K562 (cell line): Measurements from ENCODE around the gene B4GALNT2. TPM values are rescaled to one million over a fixed set of nuclear protein-coding genes. Genes with fewer than 3 reads are reported as not detected.

Experiments
- ATAC-seq: fragments of 200-7000 bp; cut with Tn5 transposase; 3 replicates; pipeline ENCODE4 v1.9.1; 2020; ENCODE audit warnings: moderate library complexity
- BruUV-seq: library from RNA; stranded (reverse); fragments of 400-500 nt; replicated peaks from 2 replicates; lab custom pipeline; 2021; lab: Mats Ljungman, UMichigan
- CTCF ChIA-PET: fragments of 300-600 bp; formaldehyde crosslinking; extraction: SDS; loops from one replicate; lab custom pipeline; 2021; ENCODE audit warnings: low intra/inter-chr PET ratio; lab: Yijun Ruan, JAX
- POLR2A ChIA-PET: fragments of 300-600, 350-650 bp; sonication (Branson Sonifier 250); formaldehyde crosslinking; extraction: SDS; loops from one replicate; lab custom pipeline; 2021; ENCODE audit warnings: antibody characterized with exemption, inconsistent platforms; lab: Yijun Ruan, JAX
- DNase-seq, 4 experiments: peaks; one replicate each; pipeline versions ENCODE4 v3.0.0 to v3.0.0-alpha.2; 2011 to 2018; ENCODE audit warnings: low spot score in 3 of 4, mixed read lengths in 3 of 4; ENCODE audit errors: extremely low read depth in 1 of 4
- FAIRE-seq: peaks from 2 replicates; lab custom pipeline; 2011; peaks lifted over from hg19 to GRCh38; lab: Jason Lieb, UNC
- H2AFZ ChIP-seq: 2 replicates; pipeline ENCODE4 v1.6.0; 2011; ENCODE audit warnings: low read depth, low read length, control low read depth, inconsistent platforms
- H3K27ac ChIP-seq: fragments of 200-600 bp; 3 replicates; pipeline ENCODE4 v1.8.0; 2011; ENCODE audit warnings: low read depth, mild to moderate bottlenecking, control low read depth, inconsistent platforms, low read length, moderate library complexity, mixed read lengths; ENCODE audit errors: extremely low read depth
- H3K27me3 ChIP-seq, 2 experiments: fragments of 300-600 bp in 1 of 2; 2 replicates in 1 of 2; 3 replicates in 1 of 2; pipeline versions ENCODE4 v1.6.0 to v1.8.0; 2011; ENCODE audit warnings: inconsistent platforms in 2 of 2, low read length in 2 of 2, mild to moderate bottlenecking in 1 of 2, mixed read lengths in 1 of 2, moderate library complexity in 1 of 2; ENCODE audit not compliant: control insufficient read depth in 2 of 2, insufficient read depth in 2 of 2
- H3K36me3 ChIP-seq: fragments of 300-600 bp; 3 replicates; pipeline ENCODE4 v1.8.0; 2011; ENCODE audit warnings: mild to moderate bottlenecking, low read length, inconsistent platforms; ENCODE audit not compliant: control insufficient read depth, insufficient read depth
- H3K4me1 ChIP-seq, 2 experiments: fragments of 200-600 bp in 1 of 2; replicated peaks in 1 of 2; 2 replicates in 1 of 2; 3 replicates in 1 of 2; pipeline versions ENCODE4 v1.5.1 to v1.8.0; 2011; ENCODE audit warnings: inconsistent platforms in 2 of 2, low read length in 2 of 2, mild to moderate bottlenecking in 1 of 2, mixed read lengths in 1 of 2, moderate library complexity in 1 of 2; ENCODE audit not compliant: control insufficient read depth in 2 of 2, insufficient read depth in 2 of 2
- H3K4me2 ChIP-seq: 2 replicates; pipeline ENCODE4 v1.6.1; 2011; ENCODE audit warnings: low read length, control low read depth, inconsistent platforms, mixed read lengths; ENCODE audit not compliant: insufficient read depth
- H3K4me3 ChIP-seq: fragments of 200-600 bp; sonication (generic), shearing (Covaris generic); 2 replicates; pipeline ENCODE4 v1.5.1; 2016; ENCODE audit warnings: control low read depth, inconsistent platforms
- H3K79me2 ChIP-seq: fragments of 200-600 bp; 3 replicates; pipeline ENCODE4 v1.8.0; 2011; ENCODE audit warnings: low read length, inconsistent platforms; ENCODE audit not compliant: control insufficient read depth, insufficient read depth
- H3K9ac ChIP-seq, 2 experiments: 2 replicates each; pipeline versions ENCODE4 v1.6.0 to v1.6.1; 2011; ENCODE audit warnings: low read depth in 2 of 2, low read length in 2 of 2, control low read depth in 1 of 2, inconsistent platforms in 1 of 2, mild to moderate bottlenecking in 1 of 2, mixed read lengths in 1 of 2; ENCODE audit not compliant: insufficient read depth in 1 of 2
- H3K9me1 ChIP-seq: one replicate; pipeline ENCODE4 v1.6.0; 2011; ENCODE audit warnings: inconsistent platforms, mild to moderate bottlenecking, low read length, moderate library complexity; ENCODE audit not compliant: control insufficient read depth, insufficient read depth
- H3K9me3 ChIP-seq: replicated peaks from 2 replicates; pipeline ENCODE4 v1.5.1; 2011; ENCODE audit warnings: low read depth, low read length, inconsistent platforms; ENCODE audit not compliant: control insufficient read depth, insufficient read depth
- H4K20me1 ChIP-seq: replicated peaks from 2 replicates; pipeline ENCODE4 v1.6.1; 2011; ENCODE audit warnings: low read length, inconsistent platforms, mixed read lengths; ENCODE audit not compliant: control insufficient read depth, insufficient read depth
- ASH1L ChIP-seq: fragments of 450-650 bp; IDR thresholded peaks from 2 replicates; pipeline ENCODE4 v1.6.1; 2018; ENCODE audit warnings: borderline replicate concordance, mild to moderate bottlenecking, low read depth; ENCODE audit not compliant: partially characterized antibody
- BRF1 ChIP-seq: IDR thresholded peaks from 3 replicates; pipeline ENCODE4 v1.6.1; 2011; ENCODE audit warnings: borderline replicate concordance, mild to moderate bottlenecking; ENCODE audit not compliant: insufficient read length; ENCODE audit errors: extremely low read depth
- CTCF ChIP-seq, 3 experiments: IDR thresholded peaks in 2 of 3; conservative IDR thresholded peaks in 1 of 3; 2 replicates each; pipeline ENCODE4 v1.5.1; 2011 to 2012; ENCODE audit warnings: low read length in 3 of 3, mild to moderate bottlenecking in 3 of 3, control low read depth in 2 of 3, improper control_type of control experiment in 1 of 3, inconsistent platforms in 1 of 3, low read depth in 1 of 3, mixed read lengths in 1 of 3, moderate library complexity in 1 of 3; ENCODE audit not compliant: insufficient read depth in 2 of 3
- HNRNPLL ChIP-seq: fragments of 200-400 bp; formaldehyde crosslinking; IDR thresholded peaks from 2 replicates; pipeline ENCODE4 v1.6.1; 2017; ENCODE audit warnings: low read length, low read depth, mild to moderate bottlenecking; ENCODE audit not compliant: poor library complexity, severe bottlenecking
- MAX ChIP-seq: sonication (generic); formaldehyde crosslinking; IDR thresholded peaks from 2 replicates; pipeline ENCODE4 v1.9.0; 2022; ENCODE audit warnings: mild to moderate bottlenecking, missing genetic modification reagents
- NBN ChIP-seq: fragments of 450-650 bp; IDR thresholded peaks from 2 replicates; pipeline ENCODE4 v1.6.1; 2016; ENCODE audit warnings: low read depth, mild to moderate bottlenecking
- SP2 ChIP-seq: IDR thresholded peaks from 2 replicates; pipeline ENCODE4 v1.6.1; 2011; ENCODE audit warnings: mild to moderate bottlenecking, low read depth, low read length, moderate library complexity; ENCODE audit not compliant: poor library complexity, severe bottlenecking; ENCODE audit errors: extremely low read depth
- TAF1 ChIP-seq: IDR thresholded peaks from 2 replicates; pipeline ENCODE4 v1.6.1; 2011; ENCODE audit warnings: mild to moderate bottlenecking, low read length, moderate library complexity; ENCODE audit not compliant: insufficient read depth, control insufficient read depth, severe bottlenecking; ENCODE audit errors: extremely low read depth
- ZNF134 ChIP-seq: fragments of 250-450 bp; sonication (Bioruptor Pico); conservative IDR thresholded peaks from 2 replicates; pipeline ENCODE4 v1.4.0; 2020
- ZNF174 ChIP-seq: fragments of 250-450 bp; sonication (Bioruptor Pico); IDR thresholded peaks from 2 replicates; pipeline ENCODE4 v1.4.0; 2020; ENCODE audit warnings: mild to moderate bottlenecking
- ZNF212 ChIP-seq: fragments of 450-650 bp; formaldehyde crosslinking; IDR thresholded peaks from 2 replicates; pipeline ENCODE4 v1.4.0; 2020; ENCODE audit warnings: mild to moderate bottlenecking
- ZNF644 ChIP-seq: fragments of 200-800 bp; sonication (Bioruptor generic); IDR thresholded peaks from 2 replicates; pipeline ENCODE4 v1.6.1; 2016; ENCODE audit warnings: low read depth, missing genetic modification characterization, missing compliant biosample characterization
- ZNF75A ChIP-seq: fragments of 450-650 bp; formaldehyde crosslinking; IDR thresholded peaks from 2 replicates; pipeline ENCODE4 v1.4.0; 2020; ENCODE audit warnings: mild to moderate bottlenecking
- WGBS: fragments of 100-300 bp; shearing (Covaris generic); methylation state at CpG from one replicate; pipeline ENCODE4 v1.1.6; 2016; ENCODE audit warnings: low coverage, mixed read lengths; ENCODE audit not compliant: insufficient coverage; ENCODE audit errors: missing lambda C conversion rate; 5-methylcytosine and 5-hydroxymethylcytosine counted together
- in situ Hi-C: fragments of 300-500 bp; cut with MboI; formaldehyde crosslinking; loops from 4 replicates; pipeline ENCODE4 v1.15.0; 2018; ENCODE audit warnings: inconsistent platforms, mixed read lengths
- intact Hi-C: fragments of 100-400 bp; cut with micrococcal nuclease; formaldehyde crosslinking; loops from 2 replicates; pipeline ENCODE4 v1.14.2; 2022
- polyA plus RNA-seq, 8 experiments: library from polyadenylated mRNA; depleted of rRNA in 4 of 8; stranded (reverse) in 5 of 8; unstranded in 3 of 8; fragments of >200 nt; fragmentation: Nextera tagmentation in 2 of 8; fragmentation: Illumina TruSeq in 1 of 8; extraction: Ambion mirVana in 2 of 8; extraction: Trizol in 1 of 8; gene quantifications; 2 replicates each; pipeline versions ENCODE4 v1.2.1 to v1.2.3, GENCODE V29; 2011 to 2014; ENCODE audit warnings: inconsistent platforms in 1 of 8, missing spikeins in 1 of 8
- total RNA-seq, 7 experiments: library from RNA; depleted of rRNA in 6 of 7; stranded (reverse); fragments of >200 nt in 6 of 7; fragmentation: Illumina TruSeq in 2 of 7; extraction: Trizol in 2 of 7; gene quantifications; 2 replicates each; pipeline versions ENCODE4 v1.2.1 to v1.2.3, GENCODE V29; 2011 to 2021; ENCODE audit warnings: low replicate concordance in 1 of 7

B4GALNT2 gene
- total and polyA plus RNA-seq, 9 of the 15 experiments (the other 6 are each of a cell fraction or from before 2014, with no cell fraction given): not detected

- Histone ChIP-seq H2AFZ (no peak overlapping the region), H3K4me2 (no peak overlapping the region), H3K9ac (no peak overlapping the region), H3K27me3 (no peaks in the 10 kb centered on the region), H3K79me2 (no peaks in the 10 kb centered on the region), H3K9me3 (peaks cover 2% of the 10 kb centered on the region; the same call in 1 of the 2 replicates), H3K27ac (no peak overlapping the region), H4K20me1 (no peaks in the 10 kb centered on the region), H3K9me1 (no peaks in the 10 kb centered on the region), H3K4me1 (no peaks in the 10 kb centered on the region; a peak in 1 of 5 replicates), H3K4me3 (no peak overlapping the region), H3K36me3 (no peaks in the 10 kb centered on the region)
- WGBS: 23% methylated on average over 6 of the region's 6 CpGs
- in situ Hi-C loops (no loop called here), intact Hi-C loops (loop anchor here (2.0 to 5.0 kb wide), 3 partner anchors 46 to 216 kb away; no protein-coding TSS in a partner anchor)
- BruUV-seq: no TSS peak
- POLR2A ChIA-PET: interaction anchor here (2.1 kb wide), 1 partner anchor 11 kb away, joined by 8 read pairs; no protein-coding TSS in a partner anchor
- no peak for DNase-seq
- TF ChIP-seq ZNF174 (CRISPR knock-in tag) (no peak), MAX (CRISPR knock-in tag) (no peak), HNRNPLL (no peak), ZNF134 (CRISPR knock-in tag) (no peak), TAF1 (no peak), NBN (no peak), ZNF75A (CRISPR knock-in tag) (no peak), CTCF (IDR thresholded peaks at IDR 0.05 in 2 of 3, conservative IDR thresholded peaks at IDR 0.05 in 1 of 3; ENCODE audit: insufficient read depth in 2 of 3, low read depth in 1 of 3, low read length in 3 of 3) (no peak), ZNF212 (CRISPR knock-in tag) (no peak), ZNF644 (tag) (no peak), BRF1 (no peak), SP2 (no peak), ASH1L (no peak)
- CTCF ChIA-PET: interaction anchor here (1.2 to 1.6 kb wide), 3 partner anchors 45 to 110 kb away, joined by 5 to 7 read pairs (median 6); no protein-coding TSS in a partner anchor
- FAIRE-seq: no peak
- ATAC-seq: no peak
Measured at GRCh38 chr17:49180998-49181635, 48.5 kb downstream of the B4GALNT2 start.
